Measurements from ENCODE around the gene EFEMP2. TPM values are rescaled to one million over a fixed set of nuclear protein-coding genes. Genes with fewer than 3 reads are reported as not detected.
A peak's percentile ranks its signal among the peaks of the same experiment; 100 is the strongest.

Gene EFEMP2
- total RNA-seq, 1 donor from 2014 or later, result 131 TPM

- Mint-ChIP-seq H3K4me1 (ENCODE audit: unreplicated experiment) (peaks cover 5% of the 10 kb centered on the region), H3K27ac (ENCODE audit: unreplicated experiment) (no peak overlapping the region), H3K9me3 (ENCODE audit: unreplicated experiment) (no peaks in the 10 kb centered on the region), H3K27me3 (ENCODE audit: unreplicated experiment) (no peaks in the 10 kb centered on the region), H3K4me3 (ENCODE audit: unreplicated experiment) (no peak overlapping the region), H3K36me3 (ENCODE audit: unreplicated experiment) (peaks cover 14% of the 10 kb centered on the region)
- TF ChIP-seq CTCF (IDR thresholded peaks at IDR 0.05), result no peak
- no peak for DNase-seq (ENCODE audit: extremely low spot score, unreplicated experiment)
These were observed 7.4 kb upstream of the EFEMP2 start for GRCh38 chr11:65880027-65880426.

- Mint-ChIP-seq H3K4me1 (ENCODE audit: unreplicated experiment) (peaks cover 3% of the 10 kb centered on the region), H3K27me3 (ENCODE audit: unreplicated experiment) (no peaks in the 10 kb centered on the region), H3K9me3 (ENCODE audit: unreplicated experiment) (no peaks in the 10 kb centered on the region), H3K36me3 (ENCODE audit: unreplicated experiment) (peaks cover 13% of the 10 kb centered on the region), H3K4me3 (ENCODE audit: unreplicated experiment) (no peak within 1 kb of the TSS), H3K27ac (ENCODE audit: unreplicated experiment) (peak within 1 kb of the TSS; percentile 23)
- TF ChIP-seq CTCF (IDR thresholded peaks at IDR 0.05), result no peak
- no peak for DNase-seq (ENCODE audit: extremely low spot score, unreplicated experiment)
These were observed 7.0 kb upstream of the EFEMP2 start, which contains the start of gene CTSW for GRCh38 chr11:65879617-65880016. Gene CTSW, plus strand, starts transcription at chr11:65879837. Its CDS starts 18 bp downstream, at chr11:65879855.

GRCh38 chr11:65873318-65874156 lies 937 bp upstream of the EFEMP2 start:
- H3K4me1 Mint-ChIP-seq (ENCODE audit: unreplicated experiment), result peaks cover 35% of the 10 kb centered on the region
- no peaks in the 10 kb centered on the region for H3K9me3 Mint-ChIP-seq (ENCODE audit: unreplicated experiment)
- H3K4me3 Mint-ChIP-seq (ENCODE audit: unreplicated experiment), result peak overlapping the region; percentile 85
- peak; percentile 98 for DNase-seq (ENCODE audit: extremely low spot score, unreplicated experiment)
- peak overlapping the region; percentile 92 for H3K27ac Mint-ChIP-seq (ENCODE audit: unreplicated experiment)
- H3K36me3 Mint-ChIP-seq (ENCODE audit: unreplicated experiment), result no peaks in the 10 kb centered on the region
- TF ChIP-seq CTCF (IDR thresholded peaks at IDR 0.05), result no peak
- H3K27me3 Mint-ChIP-seq (ENCODE audit: unreplicated experiment), result no peaks in the 10 kb centered on the region

GRCh38 chr11:65871811-65872548 lies 620 bp downstream of the EFEMP2 start:
- no peak for TF ChIP-seq CTCF (IDR thresholded peaks at IDR 0.05)
- peak overlapping the region; percentile 71 for H3K4me3 Mint-ChIP-seq (ENCODE audit: unreplicated experiment)
- H3K4me1 Mint-ChIP-seq (ENCODE audit: unreplicated experiment), result peaks cover 38% of the 10 kb centered on the region
- DNase-seq (ENCODE audit: extremely low spot score, unreplicated experiment), result no peak
- H3K27ac Mint-ChIP-seq (ENCODE audit: unreplicated experiment), result peak overlapping the region; percentile 86
- H3K36me3 Mint-ChIP-seq (ENCODE audit: unreplicated experiment), result peaks cover 2% of the 10 kb centered on the region
- H3K9me3 Mint-ChIP-seq (ENCODE audit: unreplicated experiment), result no peaks in the 10 kb centered on the region
- no peaks in the 10 kb centered on the region for H3K27me3 Mint-ChIP-seq (ENCODE audit: unreplicated experiment)

All from osteocyte (in vitro differentiated cells).